SKM-1 (cell line): ENCODE results near the gene TMC8.
"Not testable (repeated sequence)": the region's sequence is repeated elsewhere in the genome, so short reads cannot be mapped to it uniquely, and the experiment has no call there.

Source experiments
- DNase-seq: peaks from one replicate; lab custom pipeline; 2025; ENCODE audit not compliant: unreplicated experiment; lab: John Stamatoyannopoulos, UW

TMC8 gene

DNA sequence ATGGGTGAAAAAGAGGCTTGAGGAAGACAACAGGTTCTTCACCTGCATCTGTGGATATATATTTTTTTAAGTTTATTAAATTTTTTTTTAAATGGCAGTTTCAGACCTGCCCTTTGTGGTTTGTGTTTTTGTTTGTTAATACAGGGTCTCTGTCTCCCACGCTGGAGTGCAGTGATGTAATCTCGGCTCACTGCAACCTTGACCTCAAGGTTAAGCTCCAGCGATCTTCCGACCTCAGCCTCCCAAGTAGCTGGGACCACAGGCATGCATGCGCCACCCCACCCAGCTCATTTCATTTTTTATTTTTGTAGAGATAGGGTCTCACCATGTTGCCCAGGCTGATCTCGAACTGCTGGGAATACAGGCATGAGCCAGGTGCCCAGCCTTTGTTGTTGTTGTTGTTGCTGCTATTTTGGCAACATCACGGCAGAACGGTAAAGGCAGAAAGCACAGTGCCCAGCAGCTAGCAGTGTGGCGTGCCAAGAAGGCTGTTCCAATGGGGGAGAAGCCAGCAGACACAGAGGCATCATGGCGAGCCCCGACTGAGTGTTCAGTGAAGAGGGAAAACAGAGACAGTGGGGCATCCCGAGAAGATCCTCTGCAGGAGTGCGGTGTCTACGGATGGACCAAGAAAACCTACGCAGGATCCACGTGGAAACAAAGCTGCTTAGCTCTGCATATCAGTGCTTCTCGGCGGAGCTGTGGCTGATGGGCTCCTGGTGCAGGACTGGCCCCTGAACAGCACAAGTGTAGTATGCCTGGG, 21.7 kb upstream of the TMC8 start:
- no peak for DNase-seq

GRCh38 chr17:78109489-78109761, 21.1 kb upstream of the TMC8 start:
- DNase-seq, result no peak

DNA sequence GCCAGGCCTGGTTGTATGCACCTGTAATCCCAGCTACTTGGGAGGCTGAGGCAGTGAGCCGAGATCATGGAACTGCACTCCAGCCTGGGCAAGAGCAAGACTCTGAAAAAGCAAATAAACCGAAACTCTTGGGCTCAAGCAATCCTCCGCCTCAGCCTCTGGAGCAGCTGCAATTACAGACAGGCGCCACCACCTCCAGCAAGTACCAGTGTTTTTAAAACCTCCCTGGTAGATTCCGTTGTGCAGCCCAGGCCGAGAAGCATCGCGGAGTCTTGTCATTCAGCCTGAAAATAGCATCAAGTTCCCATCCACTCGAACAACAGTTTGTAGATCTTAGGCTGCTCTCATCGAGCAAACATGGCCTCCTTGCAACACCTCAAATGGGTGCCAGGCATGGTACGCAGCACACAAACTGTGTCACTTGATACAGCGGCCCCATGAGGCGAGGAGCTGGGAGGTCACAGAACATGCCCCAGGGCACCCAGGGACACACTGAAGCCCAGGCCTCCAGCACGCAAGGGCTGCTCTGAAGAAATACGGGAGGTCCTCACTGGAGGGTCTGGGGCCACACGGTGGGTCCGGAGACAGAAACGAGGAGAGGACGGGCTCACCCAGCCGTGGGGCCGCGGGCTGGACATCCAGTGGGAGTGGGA, 20.1 kb upstream of the TMC8 start:
- no peak for DNase-seq

DNA sequence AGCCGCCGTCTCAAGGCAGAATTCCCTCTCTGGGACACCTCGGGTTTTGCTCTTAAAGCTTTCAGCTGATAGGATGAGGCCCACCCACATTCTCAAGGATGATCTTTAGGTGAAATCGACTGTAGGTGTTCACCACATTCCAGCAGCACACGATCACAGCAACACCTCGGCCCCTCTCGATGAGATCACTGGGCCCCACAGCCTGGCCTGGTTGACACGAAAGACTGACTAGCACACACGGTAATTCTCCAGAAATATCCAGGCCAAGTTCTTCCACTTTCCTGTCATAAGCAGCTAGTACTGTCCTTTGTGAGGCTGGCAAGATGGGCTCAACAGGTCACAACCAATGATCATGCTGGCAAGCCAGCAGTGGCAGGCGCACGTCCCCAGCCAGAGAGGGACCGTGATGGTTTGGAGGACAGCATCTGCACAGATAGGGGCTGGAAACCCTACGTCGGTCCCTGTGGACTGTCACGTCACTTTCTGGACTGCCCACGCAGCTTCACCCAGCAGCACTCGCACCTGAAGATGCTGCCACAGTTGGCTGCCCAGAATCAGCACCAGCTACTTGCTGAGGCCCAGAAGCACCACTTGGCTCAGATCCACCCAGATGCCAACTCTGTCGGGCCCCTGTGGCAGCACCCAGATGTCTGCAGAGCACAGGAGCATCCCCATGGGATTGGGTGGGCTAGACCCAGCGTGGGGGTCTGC, 19.4 kb upstream of the TMC8 start:
- DNase-seq, result no peak

DNA sequence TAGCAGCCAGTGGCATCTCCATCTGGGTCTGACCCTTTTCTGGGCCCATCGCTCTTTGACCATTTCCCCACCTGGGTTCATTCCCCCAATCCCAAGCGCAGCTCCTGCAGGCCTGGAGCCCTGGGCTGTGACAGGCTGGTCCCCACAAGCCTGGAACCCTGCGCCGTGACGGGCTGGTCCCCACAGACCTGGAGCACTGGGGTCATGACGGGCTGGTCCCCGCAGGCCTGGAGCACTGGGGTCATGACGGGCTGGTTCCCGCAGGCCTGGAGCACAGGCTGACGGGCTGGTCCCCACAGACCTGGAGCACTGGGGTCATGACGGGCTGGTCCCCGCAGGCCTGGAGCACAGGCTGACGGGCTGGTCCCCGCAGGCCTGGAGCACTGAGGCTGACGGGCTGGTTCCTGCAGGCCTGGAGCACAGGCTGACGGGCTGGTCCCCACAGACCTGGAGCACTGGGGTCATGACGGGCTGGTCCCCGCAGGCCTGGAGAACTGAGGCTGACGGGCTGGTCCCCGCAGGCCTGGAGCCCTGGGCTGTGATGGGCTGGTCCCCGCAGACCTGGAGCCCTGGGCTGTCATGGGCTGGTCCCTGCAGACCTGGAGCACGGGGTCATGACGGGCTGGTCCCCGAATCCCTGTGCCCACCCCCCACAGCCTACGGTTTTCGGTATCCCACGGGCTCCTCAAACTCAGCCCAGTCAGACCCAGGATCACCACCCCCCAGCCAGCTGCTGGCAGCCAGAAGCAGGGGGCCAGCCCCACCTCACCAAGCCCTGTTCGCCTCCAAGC, 18.6 kb upstream of the TMC8 start:
- no peak for DNase-seq

DNA sequence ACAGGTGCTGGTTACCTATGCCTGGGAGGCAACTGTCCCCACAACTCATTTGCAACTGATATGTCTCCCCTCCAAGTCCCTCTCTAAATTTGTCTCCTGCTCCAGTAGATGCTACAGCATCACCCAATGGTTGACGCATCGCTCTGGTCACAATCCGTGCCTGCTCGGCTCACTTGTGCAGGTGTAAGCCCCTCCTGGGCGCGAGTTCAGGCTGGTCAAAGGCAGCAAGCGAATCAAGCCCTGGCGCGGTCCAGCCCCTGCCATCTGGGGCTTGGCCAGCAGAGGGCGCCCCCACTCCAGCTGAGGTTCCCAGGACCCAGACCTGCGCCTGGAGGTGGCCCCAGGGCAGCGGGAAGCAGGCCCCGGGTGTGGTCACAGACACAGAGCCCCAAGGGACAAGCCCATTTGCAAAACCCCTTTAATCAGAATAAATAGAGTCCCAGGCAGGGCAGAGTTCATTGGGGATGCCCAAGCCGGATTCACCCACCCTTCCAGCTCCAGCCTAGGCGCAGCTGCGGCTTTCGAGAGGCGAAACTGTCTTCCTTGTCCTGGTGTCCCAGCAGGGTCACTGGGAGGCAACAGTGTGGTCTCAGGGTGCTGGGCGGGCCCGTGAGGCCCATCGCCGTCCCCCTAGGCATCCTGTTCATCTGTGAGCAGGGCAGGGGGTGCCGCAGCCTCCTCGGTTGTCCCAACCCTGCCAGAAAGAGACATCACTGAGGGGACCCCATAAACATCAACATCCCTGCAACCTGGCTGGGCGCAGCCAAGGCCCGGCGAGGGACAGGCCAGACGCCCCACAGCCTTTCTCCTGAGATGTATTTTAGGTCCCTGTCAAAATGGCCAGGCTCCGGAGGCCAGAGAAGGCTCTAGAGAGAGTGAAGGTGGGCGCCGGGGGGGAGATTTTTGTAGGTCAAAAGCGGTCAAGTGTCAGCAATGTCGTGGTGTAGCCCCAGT, 17.8 kb upstream of the TMC8 start:
- DNase-seq, result no peak

GRCh38 chr17:78113804-78114785, 16.5 kb upstream of the TMC8 start:
- DNase-seq, result no peak

- no peak for DNase-seq
Observed at GRCh38 chr17:78114831-78115723, 15.5 kb upstream of the TMC8 start.

GRCh38 chr17:78115803-78116202, 14.8 kb upstream of the TMC8 start:
- not testable (repeated sequence) for DNase-seq

- DNase-seq, result no peak
Observed at GRCh38 chr17:78116411-78116810, 14.2 kb upstream of the TMC8 start.

GRCh38 chr17:78117027-78117981, 13.3 kb upstream of the TMC8 start:
- no peak for DNase-seq

DNA sequence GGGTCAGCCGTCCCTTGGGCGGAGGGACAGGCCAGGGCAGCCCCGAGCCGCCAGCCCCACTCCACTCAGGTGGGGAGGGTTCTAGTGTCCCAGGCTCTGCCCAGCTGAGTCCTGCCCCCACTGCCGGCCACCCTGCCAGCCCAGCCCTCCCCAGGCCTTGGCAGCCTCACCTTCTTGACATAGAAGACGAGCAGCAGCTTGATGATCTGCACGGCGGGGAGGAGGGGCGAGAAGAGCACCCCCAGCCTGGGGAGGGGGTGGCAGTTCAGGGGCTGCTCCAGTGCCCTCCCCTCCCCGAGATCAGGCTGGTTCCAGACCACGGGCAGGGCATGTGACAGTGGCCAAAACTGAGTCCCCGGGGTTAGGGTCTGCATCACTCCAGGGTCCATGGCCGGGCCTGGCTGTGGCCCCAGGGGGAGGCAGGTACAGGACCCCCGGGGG, 11.8 kb upstream of the TMC8 start:
- DNase-seq, result no peak

DNA sequence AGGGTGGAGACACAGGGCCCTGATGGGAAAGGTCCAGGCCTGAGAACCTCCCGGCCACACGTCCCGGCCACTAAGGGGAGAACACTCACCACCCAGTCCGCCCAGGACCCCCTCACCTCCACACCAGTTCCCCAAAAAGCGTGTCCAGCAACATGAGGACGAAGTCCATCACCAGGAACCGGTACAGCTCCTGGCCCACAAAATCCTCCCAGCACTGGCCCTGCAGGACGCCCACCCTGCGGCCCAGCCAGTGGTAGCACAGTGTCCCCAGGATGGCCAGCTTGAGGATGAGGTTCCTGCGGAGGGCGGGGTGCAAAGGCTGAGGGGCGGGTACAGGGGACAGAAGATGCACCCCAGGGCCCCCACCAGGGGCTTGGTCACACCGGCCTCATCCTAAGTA, 10.0 kb upstream of the TMC8 start:
- DNase-seq, result no peak

DNA sequence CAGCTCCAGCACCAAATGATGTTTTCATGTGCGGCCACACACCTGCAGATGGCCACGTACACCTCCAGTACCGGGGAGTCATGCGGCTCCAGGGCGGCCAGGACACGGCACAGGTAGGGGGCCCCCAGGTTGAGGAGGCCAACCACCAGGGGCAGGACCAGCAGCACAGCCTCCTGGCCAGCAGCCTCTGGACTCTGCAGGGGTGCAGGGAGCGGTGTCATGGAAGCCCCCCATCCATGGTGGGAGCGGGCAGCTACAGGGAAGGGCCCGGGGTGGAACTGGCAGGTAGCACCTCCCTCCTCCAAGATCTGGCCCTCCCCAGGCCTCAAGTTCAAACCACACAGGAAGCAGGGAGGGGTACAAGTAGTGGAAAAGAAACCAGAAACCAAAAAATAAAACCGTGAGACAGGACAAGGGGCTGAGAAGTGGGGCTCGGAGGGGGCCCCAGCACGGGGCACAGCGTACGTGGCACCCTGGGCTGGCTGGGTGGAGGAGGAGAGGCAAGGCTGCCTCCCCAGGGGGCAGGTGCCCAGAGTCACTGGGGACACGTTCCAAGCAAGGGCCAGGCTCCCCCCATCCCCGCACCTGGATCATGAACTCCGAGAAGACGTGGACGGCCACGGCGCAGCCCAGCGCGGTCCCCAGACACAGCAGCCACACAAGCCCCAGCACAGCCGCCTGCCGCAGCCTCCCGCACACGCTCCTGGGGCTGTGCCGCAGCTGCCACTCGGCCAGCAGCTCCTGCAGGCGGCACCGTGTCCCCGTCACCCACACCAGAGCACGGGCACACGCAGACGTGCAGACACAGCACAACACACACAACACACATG, 9.4 kb upstream of the TMC8 start:
- no peak for DNase-seq

DNA sequence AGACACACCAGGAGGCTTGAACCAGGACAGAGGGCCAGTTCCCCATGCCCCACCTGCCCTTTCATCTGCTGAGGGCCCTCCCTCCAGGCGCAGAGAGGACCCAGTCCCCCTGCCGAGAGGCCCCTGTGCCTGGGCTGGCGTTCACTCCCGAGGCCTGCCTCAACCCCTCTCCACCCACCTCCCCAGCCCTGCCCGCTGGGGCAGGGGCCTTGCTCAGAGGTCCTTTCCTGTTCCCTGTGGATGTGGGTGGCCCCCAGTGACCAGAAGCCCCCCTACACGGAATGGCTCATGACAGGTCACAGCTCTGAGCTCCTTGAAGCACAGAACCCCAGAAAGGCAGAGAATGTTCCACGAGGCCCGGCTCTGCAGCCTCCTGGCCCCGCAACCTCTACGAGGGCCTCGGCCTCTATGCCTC, 8.8 kb upstream of the TMC8 start:
- no peak for DNase-seq

DNA sequence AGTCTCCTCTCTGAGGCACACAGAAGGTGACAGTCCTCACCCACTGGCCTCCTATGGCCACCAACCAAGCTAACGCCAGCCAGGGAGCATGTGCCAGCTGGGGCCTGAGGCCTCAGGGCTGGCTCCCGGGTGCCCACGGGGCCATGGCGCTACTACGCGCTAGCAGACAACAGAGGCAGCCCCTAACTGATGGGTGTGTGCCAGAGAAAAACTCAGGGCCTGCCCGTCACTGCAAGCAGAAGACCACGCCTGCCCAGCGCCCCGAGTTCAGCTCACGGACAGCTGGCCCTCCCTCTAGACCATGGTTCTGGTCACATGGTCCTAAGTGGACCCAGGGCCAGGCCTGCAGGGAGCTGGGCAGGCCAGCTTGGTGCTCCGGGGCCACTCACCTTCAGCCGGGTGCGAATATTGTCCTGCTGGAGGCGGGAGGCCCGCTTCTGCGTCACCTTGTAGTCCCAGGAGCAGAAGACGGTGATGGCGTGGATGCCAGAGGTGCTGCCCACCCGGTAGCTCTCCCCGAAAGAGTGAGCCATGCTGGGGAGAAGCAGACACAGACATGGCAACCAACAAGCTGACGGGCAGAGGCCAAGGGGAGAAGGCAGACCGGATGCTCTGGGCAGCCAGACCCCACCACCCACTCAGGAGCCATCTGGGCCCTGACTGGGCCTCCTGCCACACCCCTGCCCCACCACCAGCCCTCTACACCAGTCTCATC, 8.2 kb upstream of the TMC8 start:
- no peak for DNase-seq
